Karpas-422 (cell line): Measurements from ENCODE around the gene CLRN1. TPM values are rescaled to one million over a fixed set of nuclear protein-coding genes. Genes with fewer than 3 reads are reported as not detected.

Experiments used
- DNase-seq: peaks from one replicate; pipeline ENCODE4 v3.0.0-alpha.2; 2015
- H2AFZ ChIP-seq: fragments of 200-600 bp; sonication (generic); 2 replicates; pipeline ENCODE4 v1.6.1; 2014; ENCODE audit warnings: antibody characterized with exemption, low read length, mixed read lengths
- H3K27ac ChIP-seq: fragments of 200-600 bp; sonication (generic); 2 replicates; pipeline ENCODE4 v1.5.1; 2014; ENCODE audit warnings: mild to moderate bottlenecking, low read length, moderate library complexity
- H3K27me3 ChIP-seq: fragments of 200-600 bp; sonication (generic); 2 replicates; pipeline ENCODE4 v1.6.1; 2014; ENCODE audit warnings: low read length, mixed read lengths
- H3K36me3 ChIP-seq: fragments of 200-600 bp; sonication (generic); 2 replicates; pipeline ENCODE4 v1.6.1; 2014; ENCODE audit warnings: low read length, mixed read lengths; ENCODE audit not compliant: insufficient read depth
- H3K4me1 ChIP-seq: fragments of 200-600 bp; sonication (generic); 2 replicates; pipeline ENCODE4 v1.6.1; 2014; ENCODE audit warnings: mild to moderate bottlenecking, low read length, mixed read lengths
- H3K4me2 ChIP-seq: fragments of 200-600 bp; sonication (generic); 2 replicates; pipeline ENCODE4 v1.6.1; 2014; ENCODE audit warnings: low read length, low read depth, mild to moderate bottlenecking; ENCODE audit not compliant: poor library complexity, severe bottlenecking
- H3K4me3 ChIP-seq: fragments of 200-600 bp; sonication (generic); 2 replicates; pipeline ENCODE4 v1.5.1; 2014; ENCODE audit warnings: mild to moderate bottlenecking, antibody characterized with exemption, low read length, mixed read lengths
- H3K79me2 ChIP-seq: fragments of 200-600 bp; sonication (generic); 2 replicates; pipeline ENCODE4 v1.6.1; 2014; ENCODE audit warnings: mild to moderate bottlenecking, low read length, mixed read lengths
- H3K9ac ChIP-seq: fragments of 200-600 bp; sonication (generic); 2 replicates; pipeline ENCODE4 v1.6.0; 2014; ENCODE audit warnings: low read length
- H3K9me2 ChIP-seq: fragments of 200-600 bp; sonication (generic), shearing (Covaris generic); replicated peaks from 2 replicates; pipeline ENCODE4 v1.6.0; 2014; ENCODE audit warnings: mild to moderate bottlenecking, low read length, moderate library complexity; ENCODE audit not compliant: insufficient read depth
- H3K9me3 ChIP-seq: fragments of 300-700, 200-600 bp; sonication (generic); 2 replicates; pipeline ENCODE4 v1.6.1; 2014; ENCODE audit warnings: low read length, mixed read lengths
- H4K20me1 ChIP-seq: fragments of 200-600 bp; sonication (generic); 2 replicates; pipeline ENCODE4 v1.6.1; 2014; ENCODE audit warnings: mild to moderate bottlenecking, antibody characterized with exemption, low read length, low read depth; ENCODE audit not compliant: insufficient read depth
- total RNA-seq: library from RNA; depleted of rRNA; stranded (reverse); fragments of >200 nt; shearing (Covaris generic); gene quantifications from 2 replicates; pipeline ENCODE4 v1.2.3, GENCODE V29; 2014; ENCODE audit warnings: low replicate concordance

The CLRN1 gene
- total RNA-seq, 1 experiment from 2014 or later: not detected

- no peak overlapping the region for H2AFZ ChIP-seq
- H3K27me3 ChIP-seq: no peaks in the 10 kb centered on the region
- H4K20me1 ChIP-seq: no peaks in the 10 kb centered on the region
- no peaks in the 10 kb centered on the region for H3K9me2 ChIP-seq
- H3K4me3 ChIP-seq: no peak overlapping the region
- no peaks in the 10 kb centered on the region for H3K79me2 ChIP-seq
- no peak overlapping the region for H3K4me2 ChIP-seq
- no peaks in the 10 kb centered on the region for H3K9me3 ChIP-seq
- no peak overlapping the region for H3K9ac ChIP-seq
- no peak overlapping the region for H3K27ac ChIP-seq
- DNase-seq: no peak
- H3K36me3 ChIP-seq: no peaks in the 10 kb centered on the region
- H3K4me1 ChIP-seq: no peaks in the 10 kb centered on the region
Observed at GRCh38 chr3:150968341-150969035, 4.0 kb downstream of the CLRN1 start.

GRCh38 chr3:150965436-150965835 is 7.1 kb downstream of the CLRN1 start:
- Histone ChIP-seq H2AFZ (no peak overlapping the region), H3K4me1 (no peaks in the 10 kb centered on the region), H4K20me1 (no peaks in the 10 kb centered on the region), H3K9me3 (no peaks in the 10 kb centered on the region), H3K9me2 (no peaks in the 10 kb centered on the region), H3K9ac (no peak overlapping the region), H3K4me3 (no peak overlapping the region), H3K27ac (no peak overlapping the region), H3K36me3 (no peaks in the 10 kb centered on the region), H3K79me2 (no peaks in the 10 kb centered on the region), H3K4me2 (no peak overlapping the region), H3K27me3 (no peaks in the 10 kb centered on the region)
- no peak for DNase-seq

- Histone ChIP-seq H3K9me3 (no peaks in the 10 kb centered on the region), H3K9me2 (no peaks in the 10 kb centered on the region), H3K4me3 (no peak overlapping the region), H3K79me2 (no peaks in the 10 kb centered on the region), H3K27me3 (no peaks in the 10 kb centered on the region), H4K20me1 (no peaks in the 10 kb centered on the region), H3K36me3 (no peaks in the 10 kb centered on the region), H2AFZ (no peak overlapping the region), H3K9ac (no peak overlapping the region), H3K27ac (no peak overlapping the region), H3K4me1 (no peaks in the 10 kb centered on the region), H3K4me2 (no peak overlapping the region)
- no peak for DNase-seq
Observed at GRCh38 chr3:150961949-150962348, 10.6 kb downstream of the CLRN1 start.

- Histone ChIP-seq H3K27me3 (no peaks in the 10 kb centered on the region), H3K36me3 (no peaks in the 10 kb centered on the region), H4K20me1 (no peaks in the 10 kb centered on the region), H3K9me2 (no peaks in the 10 kb centered on the region), H3K4me1 (no peaks in the 10 kb centered on the region), H3K9ac (no peak overlapping the region), H3K4me3 (no peak overlapping the region), H3K4me2 (no peak overlapping the region), H2AFZ (no peak overlapping the region), H3K9me3 (no peaks in the 10 kb centered on the region), H3K79me2 (no peaks in the 10 kb centered on the region), H3K27ac (no peak overlapping the region)
- DNase-seq: no peak
Observed at GRCh38 chr3:150960708-150961684, 11.5 kb downstream of the CLRN1 start.

GRCh38 chr3:150958683-150959082 is 13.8 kb downstream of the CLRN1 start:
- Histone ChIP-seq H3K79me2 (no peaks in the 10 kb centered on the region), H3K36me3 (no peaks in the 10 kb centered on the region), H2AFZ (no peak overlapping the region), H3K27ac (no peak overlapping the region), H3K27me3 (no peaks in the 10 kb centered on the region), H3K9me3 (no peaks in the 10 kb centered on the region), H4K20me1 (no peaks in the 10 kb centered on the region), H3K4me1 (no peaks in the 10 kb centered on the region), H3K4me2 (no peak overlapping the region), H3K9me2 (no peaks in the 10 kb centered on the region), H3K4me3 (no peak overlapping the region), H3K9ac (no peak overlapping the region)
- DNase-seq: no peak

GRCh38 chr3:150956376-150956775 is 16.2 kb downstream of the CLRN1 start:
- H3K9me2 ChIP-seq: no peaks in the 10 kb centered on the region
- H3K9ac ChIP-seq: no peak overlapping the region
- no peak overlapping the region for H3K27ac ChIP-seq
- no peaks in the 10 kb centered on the region for H3K27me3 ChIP-seq
- no peaks in the 10 kb centered on the region for H3K79me2 ChIP-seq
- no peaks in the 10 kb centered on the region for H3K4me1 ChIP-seq
- H3K4me2 ChIP-seq: no peak overlapping the region
- no peaks in the 10 kb centered on the region for H3K9me3 ChIP-seq
- H4K20me1 ChIP-seq: no peaks in the 10 kb centered on the region
- DNase-seq: no peak
- H3K4me3 ChIP-seq: no peak overlapping the region
- no peaks in the 10 kb centered on the region for H3K36me3 ChIP-seq
- H2AFZ ChIP-seq: no peak overlapping the region

GRCh38 chr3:150951923-150952322 is 20.6 kb downstream of the CLRN1 start:
- Histone ChIP-seq H3K79me2 (no peaks in the 10 kb centered on the region), H3K4me2 (no peak overlapping the region), H3K9me3 (no peaks in the 10 kb centered on the region), H3K9me2 (no peaks in the 10 kb centered on the region), H3K9ac (no peak overlapping the region), H3K4me1 (no peaks in the 10 kb centered on the region), H2AFZ (no peak overlapping the region), H3K27ac (no peak overlapping the region), H3K27me3 (no peaks in the 10 kb centered on the region), H4K20me1 (no peaks in the 10 kb centered on the region), H3K4me3 (no peak overlapping the region), H3K36me3 (no peaks in the 10 kb centered on the region)
- no peak for DNase-seq

GRCh38 chr3:150945226-150946032 is 27.1 kb downstream of the CLRN1 start:
- Histone ChIP-seq H3K27me3 (no peaks in the 10 kb centered on the region), H3K4me1 (no peaks in the 10 kb centered on the region), H3K4me3 (no peak overlapping the region), H2AFZ (no peak overlapping the region), H3K9me2 (no peaks in the 10 kb centered on the region), H3K9me3 (no peaks in the 10 kb centered on the region), H4K20me1 (no peaks in the 10 kb centered on the region), H3K79me2 (no peaks in the 10 kb centered on the region), H3K27ac (no peak overlapping the region), H3K9ac (no peak overlapping the region), H3K36me3 (no peaks in the 10 kb centered on the region), H3K4me2 (no peak overlapping the region)
- DNase-seq: no peak
